Measurements from ENCODE around the gene STK11. TPM values are rescaled to one million over a fixed set of nuclear protein-coding genes. Genes with fewer than 3 reads are reported as not detected.

The STK11 gene
- total RNA-seq, 1 donor from 2014 or later = 71.8 TPM

DNA sequence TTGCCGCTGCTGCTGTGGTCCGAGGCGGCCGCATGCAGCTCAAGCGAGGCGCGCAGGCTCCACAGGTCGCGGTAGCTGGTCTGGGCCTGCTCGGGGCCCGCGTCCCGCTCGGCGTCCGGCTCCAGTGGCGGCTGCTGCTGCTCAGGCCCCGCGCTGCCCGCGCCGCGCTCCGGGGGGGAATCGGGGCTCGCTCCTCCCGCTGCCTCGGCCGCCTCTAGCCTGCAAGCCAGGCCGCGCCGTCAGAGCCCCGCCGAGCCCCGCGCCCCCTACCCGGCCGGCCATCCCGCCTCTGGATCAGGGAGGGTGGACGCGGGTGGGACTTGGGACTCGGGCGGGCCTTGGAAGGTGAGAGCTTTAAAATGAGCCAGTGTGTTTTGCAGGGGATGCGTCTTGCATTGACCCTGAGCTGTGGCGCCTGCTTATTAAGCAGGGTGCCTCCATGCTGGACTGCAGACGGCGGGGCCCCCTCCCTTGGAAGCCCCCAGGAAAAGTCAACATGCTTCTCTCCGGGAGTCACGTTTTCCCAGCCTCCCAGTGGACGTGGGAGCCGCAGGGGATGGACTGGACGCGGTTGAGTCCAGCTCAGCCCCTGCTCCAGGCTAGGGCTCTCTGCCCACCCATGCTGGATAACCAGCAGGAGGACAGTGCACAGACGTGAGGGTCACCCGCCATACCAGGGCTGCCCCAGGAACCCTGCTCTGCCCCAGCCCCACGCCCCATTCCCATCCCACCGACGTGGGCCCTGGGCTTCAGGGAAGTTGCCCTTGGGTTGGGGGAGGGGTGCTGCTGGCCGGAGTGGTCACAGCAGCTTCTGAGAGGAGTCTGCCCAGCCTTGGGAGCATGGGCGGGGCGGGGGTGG is 24.6 kb downstream of the STK11 start:
- DNase-seq (ENCODE audit: low spot score in 2 of 2, unreplicated experiment in 2 of 2) = no peak
- H3K27me3 Mint-ChIP-seq (ENCODE audit: low read depth) = no peaks in the 10 kb centered on the region
- no peak overlapping the region for H3K27ac Mint-ChIP-seq
- no peak overlapping the region for H3K4me3 Mint-ChIP-seq
- H3K4me1 Mint-ChIP-seq = peaks cover 18% of the 10 kb centered on the region
- peaks cover 3% of the 10 kb centered on the region for H3K36me3 Mint-ChIP-seq
- TF ChIP-seq, protein P1, sequence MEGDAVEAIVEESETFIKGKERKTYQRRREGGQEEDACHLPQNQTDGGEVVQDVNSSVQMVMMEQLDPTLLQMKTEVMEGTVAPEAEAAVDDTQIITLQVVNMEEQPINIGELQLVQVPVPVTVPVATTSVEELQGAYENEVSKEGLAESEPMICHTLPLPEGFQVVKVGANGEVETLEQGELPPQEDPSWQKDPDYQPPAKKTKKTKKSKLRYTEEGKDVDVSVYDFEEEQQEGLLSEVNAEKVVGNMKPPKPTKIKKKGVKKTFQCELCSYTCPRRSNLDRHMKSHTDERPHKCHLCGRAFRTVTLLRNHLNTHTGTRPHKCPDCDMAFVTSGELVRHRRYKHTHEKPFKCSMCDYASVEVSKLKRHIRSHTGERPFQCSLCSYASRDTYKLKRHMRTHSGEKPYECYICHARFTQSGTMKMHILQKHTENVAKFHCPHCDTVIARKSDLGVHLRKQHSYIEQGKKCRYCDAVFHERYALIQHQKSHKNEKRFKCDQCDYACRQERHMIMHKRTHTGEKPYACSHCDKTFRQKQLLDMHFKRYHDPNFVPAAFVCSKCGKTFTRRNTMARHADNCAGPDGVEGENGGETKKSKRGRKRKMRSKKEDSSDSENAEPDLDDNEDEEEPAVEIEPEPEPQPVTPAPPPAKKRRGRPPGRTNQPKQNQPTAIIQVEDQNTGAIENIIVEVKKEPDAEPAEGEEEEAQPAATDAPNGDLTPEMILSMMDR (IDR thresholded peaks at IDR 0.05; ENCODE audit: unreplicated experiment) = no peak
- H3K9me3 Mint-ChIP-seq = no peaks in the 10 kb centered on the region

DNA sequence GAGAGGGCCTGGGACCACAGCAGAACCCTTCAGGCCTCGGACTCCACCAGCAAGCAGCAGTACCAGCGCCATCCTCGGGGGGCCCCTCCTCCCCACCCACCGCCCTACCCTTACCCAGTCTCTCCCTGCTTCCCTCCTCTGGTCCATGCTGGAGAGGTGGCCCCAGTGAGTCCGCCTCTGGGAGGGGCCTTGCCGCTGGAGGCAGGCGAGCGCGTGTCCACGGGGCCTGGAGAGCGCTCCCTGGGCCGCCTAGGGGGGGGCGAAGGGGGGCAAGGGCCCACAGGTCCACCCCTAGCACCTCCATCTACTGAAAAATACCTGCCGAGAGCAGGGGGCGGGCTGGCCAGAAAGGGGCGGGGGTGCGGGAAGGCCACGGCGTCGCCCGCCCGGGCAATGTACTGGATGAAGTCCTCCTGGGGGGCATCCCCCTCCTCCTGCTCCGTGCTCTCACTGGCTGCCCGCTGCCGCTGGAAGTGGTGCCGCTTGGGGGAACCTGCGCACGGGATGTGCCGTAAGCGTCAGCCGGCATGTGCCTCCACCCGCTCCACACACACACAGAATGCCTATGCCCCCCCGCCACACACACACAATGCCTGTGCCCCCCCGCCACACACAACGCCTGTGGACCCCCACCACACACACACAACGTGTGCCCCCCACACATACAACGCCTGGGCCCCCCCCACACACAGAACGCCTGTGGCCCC is 25.4 kb downstream of the STK11 start:
- Mint-ChIP-seq H3K4me3 (no peak overlapping the region), H3K36me3 (peaks cover 3% of the 10 kb centered on the region), H3K9me3 (no peaks in the 10 kb centered on the region), H3K27me3 (ENCODE audit: low read depth) (no peaks in the 10 kb centered on the region), H3K27ac (no peak overlapping the region), H3K4me1 (peaks cover 18% of the 10 kb centered on the region)
- DNase-seq (ENCODE audit: low spot score in 2 of 2, unreplicated experiment in 2 of 2) = no peak
- TF ChIP-seq, protein P1 (IDR thresholded peaks at IDR 0.05; ENCODE audit: unreplicated experiment) = no peak

DNA sequence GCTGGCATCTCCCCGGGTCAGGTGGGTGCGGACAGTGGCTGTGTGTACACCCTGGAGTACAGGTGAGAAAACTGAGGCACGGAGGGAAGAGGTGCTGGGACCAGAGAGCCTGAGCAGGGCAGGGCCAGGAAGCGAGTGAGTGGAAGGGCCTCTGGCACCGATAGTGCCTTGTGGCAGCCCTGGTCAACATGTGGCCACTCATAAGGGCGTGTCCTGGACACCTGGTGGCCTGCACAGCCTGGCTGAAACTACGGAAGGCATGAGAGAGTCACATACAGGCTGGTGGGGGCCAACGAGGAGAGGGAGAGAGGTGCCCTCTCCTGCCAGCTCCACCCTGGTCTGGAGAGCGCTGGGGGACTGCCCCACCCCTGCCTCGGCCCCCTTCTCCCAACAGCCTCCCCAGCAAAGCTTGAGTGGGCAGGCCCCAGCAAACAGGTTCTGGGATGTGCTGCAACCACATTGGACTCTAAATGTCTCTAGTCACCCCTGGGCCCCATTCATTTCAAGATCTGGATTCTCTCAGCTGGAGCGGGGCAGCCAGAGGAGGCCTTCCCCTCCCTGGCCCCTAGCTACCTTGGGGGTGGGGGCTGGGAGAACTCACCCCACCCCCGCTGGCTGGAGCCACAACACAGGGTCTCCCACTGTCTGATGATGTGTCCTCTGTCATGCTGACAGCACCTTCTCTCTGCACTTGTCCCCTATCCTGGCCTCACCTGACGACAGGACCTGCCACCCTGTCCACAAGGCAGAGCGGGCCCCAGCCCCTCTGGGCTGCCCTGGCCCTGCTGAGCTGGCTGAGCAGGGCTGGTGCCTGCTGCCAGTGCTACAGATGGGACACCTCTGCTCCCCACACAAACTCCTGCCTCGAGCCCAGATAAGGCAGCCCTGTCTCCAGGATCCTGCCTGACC is 26.4 kb downstream of the STK11 start:
- Mint-ChIP-seq H3K4me1 (peaks cover 18% of the 10 kb centered on the region), H3K36me3 (peaks cover 3% of the 10 kb centered on the region), H3K27me3 (ENCODE audit: low read depth) (no peaks in the 10 kb centered on the region), H3K9me3 (no peaks in the 10 kb centered on the region), H3K4me3 (peak overlapping the region; percentile 36), H3K27ac (peak overlapping the region; percentile 86)
- no peak for DNase-seq (ENCODE audit: low spot score in 2 of 2, unreplicated experiment in 2 of 2)
- TF ChIP-seq, protein P1 (IDR thresholded peaks at IDR 0.05; ENCODE audit: unreplicated experiment) = no peak

DNA sequence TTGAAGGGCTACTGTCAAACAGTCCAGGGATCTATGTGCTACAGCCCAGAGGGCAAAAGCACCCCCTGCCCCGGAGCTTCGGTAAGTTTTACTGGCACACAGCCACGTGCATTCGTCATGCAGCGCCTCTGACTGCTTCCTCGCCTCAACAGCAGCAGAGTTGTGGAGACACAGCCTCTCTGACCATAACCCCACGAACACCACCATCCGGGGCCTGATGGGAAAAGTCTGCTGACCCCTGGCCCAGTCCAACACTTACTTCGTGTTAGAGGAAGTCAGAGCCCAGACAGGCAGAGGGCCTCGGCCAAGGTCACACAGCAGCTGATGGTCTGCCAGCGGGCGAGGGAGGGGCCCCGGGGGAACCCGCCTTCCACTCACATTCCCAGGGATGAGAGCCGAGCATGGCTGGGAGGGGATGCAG is 27.1 kb downstream of the STK11 start:
- no peak for DNase-seq (ENCODE audit: low spot score in 2 of 2, unreplicated experiment in 2 of 2)

More for the DNA sequence above, 27.1 kb downstream of the STK11 start:
- H3K27ac Mint-ChIP-seq = peak overlapping the region; percentile 86
- no peaks in the 10 kb centered on the region for H3K27me3 Mint-ChIP-seq (ENCODE audit: low read depth)
- H3K36me3 Mint-ChIP-seq = peaks cover 3% of the 10 kb centered on the region
- H3K9me3 Mint-ChIP-seq = no peaks in the 10 kb centered on the region
- TF ChIP-seq, protein P1 (IDR thresholded peaks at IDR 0.05; ENCODE audit: unreplicated experiment) = no peak
- peaks cover 18% of the 10 kb centered on the region for H3K4me1 Mint-ChIP-seq
- H3K4me3 Mint-ChIP-seq = peak overlapping the region; percentile 36
